Progenitor cell of endocrine pancreas (in vitro differentiated cells): Measurements from ENCODE around the gene SOHLH1. TPM values are rescaled to one million over a fixed set of nuclear protein-coding genes. Genes with fewer than 3 reads are reported as not detected.

Experiments used
- DNase-seq: peaks from one replicate; pipeline ENCODE4 v3.0.0; 2021; ENCODE audit warnings: low spot score; ENCODE audit not compliant: unreplicated experiment
- H3K27ac Mint-ChIP-seq: 2 replicates; pipeline ENCODE4 v1.8.0; 2021; ENCODE audit warnings: mild to moderate bottlenecking, moderate library complexity, mixed read lengths
- H3K27me3 Mint-ChIP-seq: 2 replicates; pipeline ENCODE4 v1.8.0; 2021; ENCODE audit warnings: mixed read lengths
- H3K36me3 Mint-ChIP-seq: 2 replicates; pipeline ENCODE4 v1.8.0; 2022; ENCODE audit warnings: mixed read lengths; ENCODE audit not compliant: insufficient read depth
- H3K4me1 Mint-ChIP-seq: 2 replicates; pipeline ENCODE4 v1.8.0; 2021; ENCODE audit warnings: low read depth, mixed read lengths
- H3K4me3 Mint-ChIP-seq: 2 replicates; pipeline ENCODE4 v1.8.0; 2021; ENCODE audit warnings: low read depth, mild to moderate bottlenecking, moderate library complexity, mixed read lengths
- H3K9me3 Mint-ChIP-seq: 2 replicates; pipeline ENCODE4 v1.8.0; 2021; ENCODE audit warnings: low read depth, mixed read lengths
- total RNA-seq: library from RNA; stranded (reverse); gene quantifications from 2 replicates; pipeline ENCODE4 v1.2.1, GENCODE V29; 2021
- TF ChIP-seq, protein P1 (sequence below): fragments of 200-600 bp; sonication (generic); IDR thresholded peaks from one replicate; pipeline ENCODE4 v1.5.0; 2021; ENCODE audit warnings: antibody characterized with exemption, mild to moderate bottlenecking; ENCODE audit not compliant: unreplicated experiment

Gene SOHLH1
- total RNA-seq, 1 donor from 2014 or later: not detected

DNA sequence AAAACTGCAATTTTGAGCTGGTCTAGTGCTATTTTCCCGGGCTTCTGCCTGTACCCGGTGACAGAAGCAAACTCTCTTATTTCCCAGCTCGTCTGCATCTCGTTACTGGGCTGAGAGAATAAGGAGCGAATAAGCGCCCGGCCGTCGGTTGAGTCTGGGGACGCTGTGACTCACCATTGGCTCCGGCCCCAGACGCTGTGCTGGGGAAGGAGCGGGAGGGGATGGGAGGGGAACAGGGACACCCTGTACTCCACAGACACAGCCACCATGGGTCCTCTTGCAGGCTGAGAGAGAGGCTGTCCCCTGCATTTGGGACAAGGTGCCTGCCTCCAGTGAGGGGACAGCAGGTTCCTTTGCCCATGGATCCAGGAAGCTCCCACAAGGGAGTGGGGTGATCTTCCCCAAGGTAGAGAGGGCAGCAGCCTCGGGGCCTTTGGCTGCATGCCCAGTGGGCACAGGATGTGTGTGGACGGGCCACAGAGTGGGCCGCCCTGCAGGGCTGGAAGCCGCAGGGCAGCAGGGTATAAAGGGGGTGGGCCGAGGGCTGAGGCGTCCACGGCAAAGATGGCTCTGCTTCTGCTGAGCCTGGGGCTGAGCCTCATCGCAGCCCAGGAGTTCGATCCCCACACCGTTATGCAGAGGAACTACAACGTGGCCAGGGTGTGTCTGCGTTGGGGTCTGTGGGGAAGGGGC lies 36.4 kb downstream of the SOHLH1 start, which contains the start of gene LCN9:
Gene LCN9 (plus strand): TSS at position 552 of the 693 bp plus-strand sequence. CDS start 13 bp downstream, at position 565.
- Mint-ChIP-seq H3K4me1 (peaks cover 6% of the 10 kb centered on the region), H3K9me3 (no peaks in the 10 kb centered on the region), H3K27me3 (peaks cover 7% of the 10 kb centered on the region), H3K4me3 (no peak within 1 kb of the TSS), H3K36me3 (no peaks in the 10 kb centered on the region), H3K27ac (no peak within 1 kb of the TSS)
- no peak for DNase-seq
- TF ChIP-seq, protein P1, sequence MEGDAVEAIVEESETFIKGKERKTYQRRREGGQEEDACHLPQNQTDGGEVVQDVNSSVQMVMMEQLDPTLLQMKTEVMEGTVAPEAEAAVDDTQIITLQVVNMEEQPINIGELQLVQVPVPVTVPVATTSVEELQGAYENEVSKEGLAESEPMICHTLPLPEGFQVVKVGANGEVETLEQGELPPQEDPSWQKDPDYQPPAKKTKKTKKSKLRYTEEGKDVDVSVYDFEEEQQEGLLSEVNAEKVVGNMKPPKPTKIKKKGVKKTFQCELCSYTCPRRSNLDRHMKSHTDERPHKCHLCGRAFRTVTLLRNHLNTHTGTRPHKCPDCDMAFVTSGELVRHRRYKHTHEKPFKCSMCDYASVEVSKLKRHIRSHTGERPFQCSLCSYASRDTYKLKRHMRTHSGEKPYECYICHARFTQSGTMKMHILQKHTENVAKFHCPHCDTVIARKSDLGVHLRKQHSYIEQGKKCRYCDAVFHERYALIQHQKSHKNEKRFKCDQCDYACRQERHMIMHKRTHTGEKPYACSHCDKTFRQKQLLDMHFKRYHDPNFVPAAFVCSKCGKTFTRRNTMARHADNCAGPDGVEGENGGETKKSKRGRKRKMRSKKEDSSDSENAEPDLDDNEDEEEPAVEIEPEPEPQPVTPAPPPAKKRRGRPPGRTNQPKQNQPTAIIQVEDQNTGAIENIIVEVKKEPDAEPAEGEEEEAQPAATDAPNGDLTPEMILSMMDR: no peak

DNA sequence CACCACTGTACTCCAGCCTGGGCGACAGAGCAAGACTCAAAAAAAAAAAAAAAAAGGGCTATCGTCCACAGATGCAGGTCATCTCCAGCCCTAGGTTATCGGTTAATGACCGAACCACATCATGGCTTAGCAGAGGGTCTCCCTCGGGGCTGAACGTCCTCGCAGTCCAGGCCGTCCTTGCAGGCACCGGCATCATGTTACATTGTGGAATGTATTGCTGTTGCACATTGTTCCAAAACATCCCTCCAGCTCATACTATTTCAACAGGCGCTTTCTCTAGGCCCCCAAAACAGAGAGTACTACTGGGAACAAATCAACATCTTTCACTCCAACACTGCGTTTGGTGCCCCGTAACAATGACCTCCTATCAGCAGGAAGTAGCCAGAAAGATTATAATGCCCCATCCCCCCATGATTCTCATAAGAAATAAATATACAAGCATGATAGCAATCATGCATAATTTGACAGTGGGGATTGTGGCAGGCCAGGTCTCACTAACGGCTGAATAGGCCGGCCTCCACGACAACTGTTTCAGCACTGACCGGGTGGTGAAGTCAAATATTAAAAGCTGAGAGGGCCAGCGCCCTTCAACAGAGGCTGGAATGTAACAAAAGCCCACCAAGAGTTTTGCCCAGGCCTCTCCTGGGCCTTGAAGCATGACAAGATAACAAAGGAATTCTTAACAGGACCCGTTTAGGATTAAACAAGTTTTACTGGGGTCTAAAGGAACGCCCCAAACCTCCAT lies 37.3 kb downstream of the SOHLH1 start:
- no peaks in the 10 kb centered on the region for H3K36me3 Mint-ChIP-seq
- peaks cover 7% of the 10 kb centered on the region for H3K27me3 Mint-ChIP-seq
- H3K4me1 Mint-ChIP-seq: peaks cover 6% of the 10 kb centered on the region
- TF ChIP-seq, protein P1: no peak
- H3K9me3 Mint-ChIP-seq: no peaks in the 10 kb centered on the region
- no peak overlapping the region for H3K27ac Mint-ChIP-seq
- DNase-seq: no peak
- H3K4me3 Mint-ChIP-seq: no peak overlapping the region

DNA sequence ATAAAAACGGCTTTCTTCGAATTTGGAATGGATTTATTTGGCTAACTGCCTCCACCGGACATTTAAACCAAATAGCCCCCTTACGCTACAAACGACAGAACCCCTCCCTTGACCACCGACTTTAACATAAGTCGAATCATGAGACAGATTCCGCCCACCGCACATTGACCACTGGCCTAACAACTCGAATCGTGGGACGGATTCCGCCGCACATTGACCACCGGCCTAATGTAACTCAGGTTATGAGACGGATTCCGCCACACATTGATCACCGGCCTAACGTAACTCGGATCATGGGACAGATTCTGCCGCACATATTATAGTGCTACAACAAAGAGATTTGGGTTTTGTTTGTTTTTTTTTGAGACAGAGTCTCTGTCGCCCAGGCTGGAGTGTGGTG lies 38.9 kb downstream of the SOHLH1 start:
- H3K36me3 Mint-ChIP-seq: no peaks in the 10 kb centered on the region

DNA sequence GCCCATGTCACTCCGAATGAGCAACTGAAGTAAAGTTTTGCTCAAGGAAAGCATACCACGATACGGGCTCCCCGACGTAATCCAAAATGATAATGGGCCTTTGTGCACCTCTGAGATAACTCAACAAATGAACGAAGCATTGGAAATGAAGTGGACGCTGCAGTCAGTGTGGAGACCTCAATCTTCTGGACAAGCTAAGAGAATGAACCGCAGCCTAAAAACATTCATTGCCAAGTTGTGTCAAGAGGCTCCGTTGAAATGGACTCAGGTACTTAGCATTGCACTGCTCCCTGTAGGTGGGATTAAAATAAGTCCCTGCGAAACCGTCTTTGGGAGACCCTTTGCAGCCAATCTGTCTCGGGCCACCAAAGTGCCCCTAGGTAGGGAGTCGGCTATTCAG lies 40.0 kb downstream of the SOHLH1 start:
- H3K9me3 Mint-ChIP-seq: peaks cover 3% of the 10 kb centered on the region
- H3K36me3 Mint-ChIP-seq: no peaks in the 10 kb centered on the region
- peaks cover 6% of the 10 kb centered on the region for H3K4me1 Mint-ChIP-seq
- H3K27ac Mint-ChIP-seq: no peak overlapping the region
- TF ChIP-seq, protein P1: no peak
- H3K4me3 Mint-ChIP-seq: no peak overlapping the region
- no peaks in the 10 kb centered on the region for H3K27me3 Mint-ChIP-seq
- no peak for DNase-seq

More for the DNA sequence above, 38.9 kb downstream of the SOHLH1 start:
- Mint-ChIP-seq H3K27ac (no peak overlapping the region), H3K9me3 (no peaks in the 10 kb centered on the region), H3K27me3 (peaks cover 2% of the 10 kb centered on the region), H3K4me1 (peaks cover 6% of the 10 kb centered on the region), H3K4me3 (no peak overlapping the region)
- no peak for DNase-seq
- TF ChIP-seq, protein P1: no peak

DNA sequence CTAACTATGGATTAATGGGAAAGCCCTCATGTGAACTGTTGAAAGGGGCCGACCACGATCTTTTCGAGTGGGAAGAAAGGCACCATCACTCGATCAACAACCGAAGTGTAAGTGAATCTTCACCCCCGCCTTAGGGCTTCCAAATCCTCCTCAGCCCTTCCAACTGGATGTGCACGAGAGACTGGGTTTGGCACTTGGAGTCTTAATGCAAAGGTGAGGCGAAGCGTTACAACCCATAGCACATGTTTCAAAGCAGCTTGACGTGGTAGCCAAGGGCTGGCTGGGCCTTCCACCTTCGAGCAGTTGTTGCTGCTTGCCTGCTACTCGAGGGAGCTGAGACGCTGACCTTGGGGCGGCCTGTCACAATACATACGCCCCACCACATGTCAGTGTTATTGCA lies 41.9 kb downstream of the SOHLH1 start:
- Mint-ChIP-seq H3K9me3 (peaks cover 10% of the 10 kb centered on the region), H3K4me1 (peaks cover 6% of the 10 kb centered on the region), H3K27me3 (no peaks in the 10 kb centered on the region), H3K36me3 (no peaks in the 10 kb centered on the region), H3K27ac (no peak overlapping the region), H3K4me3 (no peak overlapping the region)
- TF ChIP-seq, protein P1: no peak
- no peak for DNase-seq
